MM.1S (cell line): ENCODE data around the gene GLRA3.

ENCODE experiments used
- CTCF ChIP-seq: fragments of 300-600 bp; sonication (generic); IDR thresholded peaks from 2 replicates; pipeline ENCODE4 v1.5.1; 2016; ENCODE audit warnings: antibody characterized with exemption, low read length, mixed read lengths
- EZH2 ChIP-seq: fragments of 300-600 bp; sonication (generic); optimal IDR thresholded peaks from 2 replicates; pipeline ENCODE3; 2017; ENCODE audit warnings: low read depth, mild to moderate bottlenecking, antibody characterized with exemption, low read length, mixed read lengths
- EZH2phosphoT487 ChIP-seq: fragments of 300-600 bp; sonication (generic); IDR thresholded peaks from 2 replicates; pipeline ENCODE4 v1.6.1; 2018; ENCODE audit warnings: antibody characterized with exemption, low read length

GRCh38 chr4:174714393-174715211 lies 114.4 kb downstream of the GLRA3 start:
- TF ChIP-seq CTCF (peak; percentile 81), EZH2phosphoT487 (no peak), EZH2 (no peak)
